Stimulated activated CD4-positive, alpha-beta T cell treated with anti-CD3 and anti-CD28 coated beads, Interleukin-15, amount 100 ng/mL, for 1 hour (primary cell): ENCODE results near the gene RNF149.
A peak's percentile ranks its signal among the peaks of the same experiment; 100 is the strongest.
"Not testable (repeated sequence)": the region's sequence is repeated elsewhere in the genome, so short reads cannot be mapped to it uniquely, and the experiment has no call there.

ENCODE experiments used
- DNase-seq, 2 donors: peaks; one replicate each; pipeline ENCODE4 v3.0.0-alpha.2; 2020; ENCODE audit warnings: low read depth in 1 of 2, low spot score in 1 of 2

Gene RNF149

DNA sequence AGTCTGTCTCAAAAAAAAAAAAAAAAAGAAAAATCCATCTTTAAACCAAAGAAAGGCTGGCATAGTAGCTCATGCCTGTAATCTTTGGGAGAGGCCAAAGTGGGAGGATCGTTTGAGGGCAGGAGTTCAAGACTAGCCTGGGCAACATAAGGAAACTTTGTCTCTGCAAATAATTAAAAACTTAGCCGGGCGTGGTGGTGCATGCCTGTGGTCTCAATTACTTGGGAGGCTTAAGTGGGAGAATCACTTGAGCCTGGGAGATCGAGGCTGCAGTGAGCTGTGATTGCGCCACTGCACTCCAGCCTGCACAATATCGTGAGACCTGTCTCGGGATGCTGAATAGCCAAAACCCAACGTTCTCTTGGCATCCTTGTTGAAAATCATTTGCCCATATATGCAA is 49.7 kb downstream of the RNF149 start:
- no peak for DNase-seq

DNA sequence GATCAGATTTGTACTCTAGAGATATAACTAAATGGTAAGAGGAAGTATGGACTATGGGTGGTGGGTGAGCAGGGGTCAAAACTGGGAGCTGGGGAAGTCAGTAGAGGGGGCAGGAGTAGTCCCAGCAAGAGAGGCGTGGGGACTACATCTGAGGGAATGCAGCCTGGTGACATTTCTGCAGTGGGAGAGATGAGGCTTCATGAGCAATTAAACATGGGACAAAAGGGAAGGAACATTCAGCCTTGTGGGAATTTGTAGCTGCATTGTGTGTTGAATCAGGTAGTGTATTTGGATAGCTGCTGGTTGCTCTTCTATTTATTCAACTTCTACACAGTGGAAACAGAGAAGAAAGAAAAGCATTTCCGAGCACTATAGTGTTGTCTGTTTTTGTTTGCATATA is 52.2 kb downstream of the RNF149 start:
- DNase-seq = no peak

DNA sequence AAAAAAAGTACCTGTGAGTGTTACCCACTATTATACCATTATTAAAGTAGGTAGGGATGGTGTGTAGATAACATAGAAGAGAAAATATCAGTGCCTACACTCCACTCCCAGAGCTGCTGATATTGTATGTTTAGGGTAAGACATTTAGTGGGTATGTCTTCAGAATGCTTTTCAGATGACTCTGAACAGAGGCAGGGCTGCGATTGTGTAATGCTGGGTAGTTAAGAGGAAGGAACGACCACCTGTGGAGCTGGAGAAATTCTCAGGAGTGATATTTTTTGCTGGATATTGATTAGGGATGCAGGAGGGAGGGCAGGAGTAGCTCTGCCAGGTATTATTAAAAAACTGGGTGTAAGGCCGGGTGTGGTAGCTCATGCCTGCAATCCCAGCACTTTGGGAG is 53.0 kb downstream of the RNF149 start:
- no peak for DNase-seq

GRCh38 chr2:101253703-101254450 is 54.6 kb downstream of the RNF149 start:
- DNase-seq = no peak

- peak; percentile 51 to 60 for DNase-seq
Observed at GRCh38 chr2:101253013-101253702, 55.3 kb downstream of the RNF149 start.

DNA sequence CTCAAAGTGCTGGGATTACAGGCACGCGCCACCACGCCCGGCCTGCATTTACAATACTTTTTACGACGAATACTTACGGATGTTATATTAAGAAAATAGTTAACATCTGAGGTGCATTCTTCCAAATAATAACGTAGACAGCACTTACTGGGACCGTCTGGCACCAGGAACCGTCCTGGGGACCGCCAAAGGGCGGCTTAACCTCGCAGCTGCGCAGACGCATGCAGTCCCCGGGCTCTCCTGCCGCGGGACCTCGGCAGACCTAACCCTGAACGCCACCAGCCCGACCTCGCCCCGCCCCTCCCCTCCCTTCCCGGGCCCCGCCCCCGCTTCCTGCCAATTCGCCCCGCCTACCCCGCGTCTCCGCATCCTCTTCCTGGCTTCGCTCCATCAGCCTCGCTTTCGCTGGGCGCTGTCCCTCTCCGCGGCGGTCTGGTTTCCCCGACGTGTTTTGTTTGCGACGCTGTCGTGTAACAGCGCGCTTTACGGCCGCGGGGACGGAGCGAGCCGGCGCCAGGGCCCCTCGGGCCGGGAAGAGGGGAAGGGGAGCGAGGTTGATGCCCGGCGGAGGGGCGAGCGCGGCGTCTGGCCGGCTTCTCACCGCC is 56.0 kb downstream of the RNF149 start, which contains the start of gene CNOT11:
Gene CNOT11, plus strand, starts transcription at position 479 of the 605 bp plus-strand sequence. Its CDS starts 79 bp downstream, at position 558.
- DNase-seq = peak; percentile 98 to 99

- DNase-seq = no peak
Observed at GRCh38 chr2:101251844-101252407, 56.6 kb downstream of the RNF149 start.

DNA sequence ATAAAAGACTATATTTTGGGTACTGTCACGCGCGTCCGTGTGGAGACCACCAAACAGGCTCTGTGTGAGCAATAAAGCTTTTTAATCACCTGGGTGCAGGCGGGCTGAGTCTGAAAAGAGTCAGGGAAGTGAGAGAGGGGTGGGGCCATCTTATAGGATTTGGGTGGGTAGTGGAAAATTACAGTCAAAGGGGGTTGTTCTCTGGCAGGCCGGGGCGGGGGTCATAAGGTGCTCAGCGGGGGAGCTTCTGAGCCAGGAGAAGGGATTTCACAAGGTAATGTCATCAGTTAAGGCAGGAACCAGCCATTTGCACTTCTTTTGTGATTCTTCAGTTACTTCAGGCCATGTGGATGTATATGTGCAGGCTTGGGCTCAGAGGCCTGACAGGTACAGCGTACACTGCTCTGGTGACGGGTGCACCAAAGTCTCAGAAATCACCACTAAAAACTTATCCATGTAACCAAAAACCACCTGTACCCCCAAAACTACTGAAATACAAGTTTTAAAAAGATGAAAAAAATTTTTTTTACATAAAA is 57.2 kb downstream of the RNF149 start:
- DNase-seq = not testable (repeated sequence)

DNA sequence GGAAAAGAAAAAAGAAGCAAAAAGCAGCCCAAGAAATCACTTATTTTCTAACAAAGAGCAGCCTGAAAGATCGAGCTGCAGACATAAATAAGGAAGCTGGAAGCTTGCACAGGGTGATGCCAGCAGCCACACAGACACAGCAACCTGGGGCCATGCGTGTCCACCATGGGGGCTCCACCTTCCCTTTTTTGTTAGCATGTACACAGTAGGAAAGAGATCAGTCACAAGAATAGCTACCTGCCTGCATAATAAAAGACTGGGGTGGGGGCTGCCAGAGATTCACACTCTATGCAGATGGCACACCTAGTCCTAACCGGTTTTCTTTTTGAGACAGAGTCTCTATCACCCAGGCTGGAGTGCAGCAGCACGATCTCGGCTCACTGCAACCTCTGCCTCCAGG is 58.7 kb downstream of the RNF149 start:
- no peak for DNase-seq

DNA sequence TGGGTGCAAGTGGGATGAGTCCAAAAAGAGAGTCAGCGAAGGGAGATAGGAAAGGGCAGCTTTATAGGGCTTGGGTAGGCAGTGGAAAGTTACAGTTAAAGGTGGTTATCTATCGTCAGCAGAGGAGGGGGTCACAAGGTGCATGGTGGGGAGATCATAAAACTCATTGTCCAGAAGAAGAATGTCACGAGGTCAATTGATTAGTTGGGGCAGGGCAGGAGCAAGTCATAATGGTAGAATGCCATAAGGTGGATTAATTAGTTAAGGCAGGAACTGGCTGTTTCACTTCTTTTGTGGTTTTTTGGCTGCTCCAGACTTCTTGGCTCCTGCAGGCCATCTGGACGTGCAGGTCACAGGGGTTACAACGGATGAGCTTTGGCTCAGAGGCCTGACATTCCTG is 59.7 kb downstream of the RNF149 start:
- not testable (repeated sequence) for DNase-seq

DNA sequence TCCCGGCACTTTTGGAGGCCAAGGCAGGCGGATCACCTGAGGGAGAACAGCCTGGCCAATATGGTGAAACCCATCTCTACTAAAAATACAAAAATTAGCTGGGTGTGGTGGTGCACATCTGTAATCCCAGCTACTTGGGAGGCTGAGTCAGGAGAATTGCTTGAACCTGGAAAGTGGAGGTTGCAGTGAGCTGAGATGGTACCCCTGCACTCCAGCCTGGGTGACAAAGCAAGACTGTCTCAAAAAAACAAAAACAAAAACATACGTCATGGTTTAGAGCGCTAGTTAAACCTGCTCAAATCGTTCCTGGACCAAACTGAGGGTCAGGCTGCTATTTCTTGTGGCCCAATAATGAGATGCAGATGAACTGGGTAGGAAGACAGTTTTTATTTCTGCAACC is 63.0 kb downstream of the RNF149 start:
- not testable (repeated sequence) for DNase-seq

DNA sequence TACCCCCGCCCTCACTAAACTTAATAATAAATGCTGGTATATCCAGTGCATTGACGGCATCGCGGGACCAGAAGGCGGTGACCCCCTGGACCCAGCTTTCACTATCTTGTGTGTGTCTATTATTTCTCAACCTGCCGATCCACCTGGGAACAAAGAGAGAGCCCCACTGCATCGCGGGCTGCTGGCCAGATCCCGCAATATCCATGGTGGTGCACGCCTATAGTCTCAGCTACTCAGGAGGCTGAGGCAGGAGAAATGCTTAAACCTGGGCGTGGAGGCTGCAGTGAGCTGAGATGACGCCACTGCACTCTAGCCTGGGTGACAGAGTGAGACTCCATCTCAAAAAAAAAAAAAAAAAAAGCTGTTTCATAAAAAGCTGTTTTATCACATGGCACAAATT is 63.6 kb downstream of the RNF149 start:
- DNase-seq = not testable (repeated sequence)

- not testable (repeated sequence) for DNase-seq
Observed at GRCh38 chr2:101244373-101244772, 64.1 kb downstream of the RNF149 start.

DNA sequence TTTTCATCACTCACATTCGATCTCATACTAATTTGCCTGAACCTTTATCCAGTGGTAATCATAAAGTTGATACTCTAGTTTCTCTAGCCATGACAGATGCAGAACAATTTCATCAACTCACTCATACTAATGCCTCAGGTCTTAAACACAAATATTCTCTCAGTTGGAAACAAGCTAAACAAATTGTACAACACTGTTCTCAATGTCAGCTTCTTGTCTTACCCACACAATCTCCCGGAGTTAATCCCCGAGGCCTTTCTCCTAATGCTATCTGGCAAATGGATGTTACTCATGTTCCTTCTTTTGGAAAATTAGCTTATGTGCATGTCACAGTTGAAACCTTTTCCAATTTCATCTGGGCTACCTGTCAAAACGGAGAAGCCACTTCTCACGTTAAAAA is 67.3 kb downstream of the RNF149 start:
- no peak for DNase-seq

DNA sequence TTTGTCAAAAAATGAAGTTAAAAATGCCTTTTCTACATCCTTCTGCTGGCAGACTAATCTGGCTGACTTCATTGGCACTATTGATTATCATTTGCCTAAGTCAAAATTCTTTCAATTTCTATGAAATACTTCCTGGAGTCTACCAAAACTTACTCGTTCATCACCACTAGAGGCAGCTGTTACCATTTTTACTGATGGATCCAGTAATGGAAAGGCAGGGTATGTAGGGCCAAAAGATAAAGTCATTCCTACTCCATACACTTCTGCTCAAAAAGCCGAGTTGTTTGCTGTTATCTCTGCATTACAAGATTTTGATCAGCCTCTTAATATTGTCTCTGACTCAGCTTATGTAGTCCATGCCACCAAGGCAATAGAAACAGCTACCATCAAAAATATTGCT is 67.8 kb downstream of the RNF149 start:
- DNase-seq = not testable (repeated sequence)

GRCh38 chr2:101239760-101240118 is 68.8 kb downstream of the RNF149 start:
- DNase-seq = not testable (repeated sequence)

GRCh38 chr2:101238930-101239759 is 69.4 kb downstream of the RNF149 start:
- DNase-seq = no peak

DNA sequence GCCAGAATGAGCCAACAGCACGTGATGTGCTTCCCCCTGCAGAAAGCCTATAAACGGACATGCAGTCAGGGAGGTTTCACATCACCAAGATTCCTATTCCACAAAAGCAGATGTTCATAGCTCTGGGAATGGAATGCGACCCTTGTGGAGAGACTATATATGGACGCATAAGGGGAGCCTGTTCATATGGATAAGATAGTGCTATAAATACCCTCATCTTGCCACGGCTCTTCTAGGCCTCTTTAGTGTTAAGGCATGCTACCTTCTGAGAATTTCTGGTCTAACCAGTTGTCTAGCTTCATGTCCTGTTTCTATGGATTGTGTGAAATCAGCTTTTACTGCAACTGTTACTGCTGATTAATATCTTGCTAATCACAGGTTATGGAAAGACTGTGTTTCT is 70.6 kb downstream of the RNF149 start:
- not testable (repeated sequence) for DNase-seq

GRCh38 chr2:101235956-101236355 is 72.5 kb downstream of the RNF149 start:
- DNase-seq = not testable (repeated sequence)

DNA sequence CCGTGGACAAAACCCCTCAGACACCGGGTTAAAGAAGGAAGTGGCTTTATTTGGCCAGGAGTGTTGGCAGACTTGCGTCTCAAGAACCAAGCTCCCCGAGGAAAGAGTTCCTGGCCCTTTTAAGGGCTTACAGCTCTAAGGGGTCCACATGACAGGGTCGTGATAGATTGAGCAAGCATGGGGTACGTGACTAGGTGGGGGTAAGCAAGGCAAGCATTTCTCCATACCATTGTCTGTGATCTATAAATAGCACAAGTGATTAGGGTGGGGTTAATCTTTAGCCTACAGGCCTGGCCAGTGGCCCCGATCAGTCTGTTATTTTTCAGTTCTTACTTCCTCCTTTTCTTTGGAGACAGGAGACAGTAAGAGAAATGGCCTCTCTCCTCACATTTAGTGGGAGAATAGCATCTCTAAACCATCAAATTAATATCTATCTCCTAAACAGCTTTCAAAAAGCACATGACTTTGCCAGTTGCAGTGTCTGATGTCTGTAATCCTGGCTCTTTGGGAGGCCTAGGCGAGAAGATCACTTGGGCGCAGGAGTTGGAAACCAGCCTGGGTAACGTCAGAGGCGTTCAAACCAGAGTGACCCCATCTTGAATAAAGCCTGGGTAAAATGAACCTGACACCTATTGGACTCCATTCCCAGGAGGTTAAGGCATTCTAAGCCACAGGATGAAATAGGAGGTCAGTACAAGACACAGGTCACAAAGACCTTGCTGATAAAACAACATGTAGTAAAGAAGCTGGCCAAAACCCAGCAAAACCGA is 74.1 kb downstream of the RNF149 start:
- DNase-seq = no peak
